Hepatocyte (in vitro differentiated cells): ENCODE measurements around the gene TMEM117. TPM values are rescaled to one million over a fixed set of nuclear protein-coding genes. Genes with fewer than 3 reads are reported as not detected.

Source experiments
- DNase-seq: peaks from one replicate; pipeline ENCODE4 v3.0.0-alpha.2; 2016; ENCODE audit warnings: low spot score
- H2AFZ ChIP-seq: fragments of 200-600 bp; sonication (generic); 2 replicates; pipeline ENCODE4 v1.6.0; 2016; ENCODE audit warnings: antibody characterized with exemption, mild to moderate bottlenecking
- H3K27ac ChIP-seq: fragments of 200-600 bp; sonication (generic); 2 replicates; pipeline ENCODE4 v1.5.1; 2016; ENCODE audit warnings: mild to moderate bottlenecking
- H3K27me3 ChIP-seq: fragments of 200-600 bp; sonication (generic); 2 replicates; pipeline ENCODE4 v1.6.1; 2016
- H3K36me3 ChIP-seq: fragments of 200-600 bp; sonication (generic); replicated peaks from 2 replicates; pipeline ENCODE4 v1.5.1; 2016; ENCODE audit warnings: low read depth; ENCODE audit not compliant: insufficient read depth
- H3K4me1 ChIP-seq: fragments of 200-600 bp; sonication (generic); 2 replicates; pipeline ENCODE4 v1.5.1; 2016; ENCODE audit warnings: mild to moderate bottlenecking, moderate library complexity; ENCODE audit not compliant: insufficient read depth
- H3K4me2 ChIP-seq: fragments of 200-600 bp; sonication (generic); 2 replicates; pipeline ENCODE4 v1.6.0; 2016
- H3K4me3 ChIP-seq: fragments of 200-600 bp; sonication (generic); 2 replicates; pipeline ENCODE4 v1.5.1; 2016; ENCODE audit warnings: mild to moderate bottlenecking
- H3K79me2 ChIP-seq: fragments of 200-600 bp; sonication (generic); 2 replicates; pipeline ENCODE4 v1.6.0; 2017; ENCODE audit warnings: mild to moderate bottlenecking
- H3K9me2 ChIP-seq: fragments of 200-600 bp; sonication (generic); replicated peaks from 2 replicates; pipeline ENCODE4 v1.6.0; 2017; ENCODE audit warnings: mild to moderate bottlenecking; ENCODE audit not compliant: insufficient read depth
- H3K9me3 ChIP-seq: fragments of 200-600 bp; sonication (generic); 2 replicates; pipeline ENCODE4 v1.5.1; 2016; ENCODE audit warnings: low read depth, mild to moderate bottlenecking
- H4K20me1 ChIP-seq: fragments of 200-600 bp; sonication (generic); 2 replicates; pipeline ENCODE4 v1.6.0; 2016; ENCODE audit warnings: mild to moderate bottlenecking; ENCODE audit not compliant: insufficient read depth, poor library complexity, severe bottlenecking
- EZH2 ChIP-seq: fragments of 200-600 bp; sonication (generic); IDR thresholded peaks from 2 replicates; pipeline ENCODE4 v1.6.1; 2016; ENCODE audit warnings: antibody characterized with exemption, mild to moderate bottlenecking, borderline replicate concordance
- EZH2phosphoT487 ChIP-seq: fragments of 200-600 bp; sonication (generic); IDR thresholded peaks from one replicate; pipeline ENCODE4 v1.6.1; 2018; ENCODE audit warnings: antibody characterized with exemption, mild to moderate bottlenecking, low read depth, moderate library complexity; ENCODE audit not compliant: unreplicated experiment, severe bottlenecking
- WGBS: methylation state at CpG from one replicate; pipeline ENCODE4 v1.1.6; 2016; ENCODE audit warnings: low lambda C conversion rate; ENCODE audit errors: missing lambda C conversion rate; 5-methylcytosine and 5-hydroxymethylcytosine counted together
- polyA plus RNA-seq: library from polyadenylated mRNA; unstranded; fragments of >200 nt; fragmentation: Nextera tagmentation; extraction: Ambion mirVana; gene quantifications from 2 replicates; pipeline ENCODE4 v1.2.1, GENCODE V29; 2016
- total RNA-seq: library from RNA; depleted of rRNA; stranded (reverse); fragments of >200 nt; gene quantifications from 2 replicates; pipeline ENCODE4 v1.2.3, GENCODE V29; 2014
- TF ChIP-seq, protein P1 (sequence below): fragments of 200-600 bp; sonication (generic); IDR thresholded peaks from 2 replicates; pipeline ENCODE4 v1.5.1; 2016; ENCODE audit warnings: antibody characterized with exemption, mild to moderate bottlenecking; ENCODE audit not compliant: poor library complexity

Gene TMEM117
- total and polyA plus RNA-seq, 2 experiments from 2014 or later = 12.4 to 47.1 TPM

DNA sequence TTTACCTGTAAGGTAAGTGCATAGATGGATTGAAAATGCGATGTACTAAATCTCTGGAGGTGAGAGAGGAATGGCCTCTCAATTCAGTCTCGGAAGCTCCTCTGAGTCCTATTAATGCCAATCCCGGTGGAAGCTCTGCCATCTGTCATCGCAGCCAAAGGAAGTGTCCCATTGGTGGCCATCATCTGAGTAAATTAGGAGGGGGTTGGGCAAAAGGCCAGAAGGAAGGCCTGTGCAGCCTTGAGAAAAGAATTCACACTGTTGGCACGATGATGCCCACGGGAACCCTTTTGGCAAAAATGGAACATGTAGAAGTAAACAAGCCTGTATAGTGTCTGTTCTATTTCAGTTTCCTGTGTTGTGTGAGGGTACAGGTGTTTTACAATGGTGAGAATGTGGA, 545.5 kb downstream of the TMEM117 start:
- no peak for TF ChIP-seq EZH2
- TF ChIP-seq, protein P1, sequence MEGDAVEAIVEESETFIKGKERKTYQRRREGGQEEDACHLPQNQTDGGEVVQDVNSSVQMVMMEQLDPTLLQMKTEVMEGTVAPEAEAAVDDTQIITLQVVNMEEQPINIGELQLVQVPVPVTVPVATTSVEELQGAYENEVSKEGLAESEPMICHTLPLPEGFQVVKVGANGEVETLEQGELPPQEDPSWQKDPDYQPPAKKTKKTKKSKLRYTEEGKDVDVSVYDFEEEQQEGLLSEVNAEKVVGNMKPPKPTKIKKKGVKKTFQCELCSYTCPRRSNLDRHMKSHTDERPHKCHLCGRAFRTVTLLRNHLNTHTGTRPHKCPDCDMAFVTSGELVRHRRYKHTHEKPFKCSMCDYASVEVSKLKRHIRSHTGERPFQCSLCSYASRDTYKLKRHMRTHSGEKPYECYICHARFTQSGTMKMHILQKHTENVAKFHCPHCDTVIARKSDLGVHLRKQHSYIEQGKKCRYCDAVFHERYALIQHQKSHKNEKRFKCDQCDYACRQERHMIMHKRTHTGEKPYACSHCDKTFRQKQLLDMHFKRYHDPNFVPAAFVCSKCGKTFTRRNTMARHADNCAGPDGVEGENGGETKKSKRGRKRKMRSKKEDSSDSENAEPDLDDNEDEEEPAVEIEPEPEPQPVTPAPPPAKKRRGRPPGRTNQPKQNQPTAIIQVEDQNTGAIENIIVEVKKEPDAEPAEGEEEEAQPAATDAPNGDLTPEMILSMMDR = no peak
- TF ChIP-seq EZH2phosphoT487 = no peak
- Histone ChIP-seq H3K4me3 (no peak overlapping the region), H3K27me3 (no peaks in the 10 kb centered on the region), H3K27ac (no peak overlapping the region), H3K4me2 (no peak overlapping the region), H3K79me2 (no peaks in the 10 kb centered on the region), H3K36me3 (peaks cover 4% of the 10 kb centered on the region), H2AFZ (no peak overlapping the region), H3K9me2 (no peaks in the 10 kb centered on the region), H4K20me1 (no peaks in the 10 kb centered on the region), H3K4me1 (no peaks in the 10 kb centered on the region), H3K9me3 (no peaks in the 10 kb centered on the region)
- DNase-seq = no peak
- whole genome bisulfite sequencing = 90% methylated on average over 6 of the region's 6 CpGs

DNA sequence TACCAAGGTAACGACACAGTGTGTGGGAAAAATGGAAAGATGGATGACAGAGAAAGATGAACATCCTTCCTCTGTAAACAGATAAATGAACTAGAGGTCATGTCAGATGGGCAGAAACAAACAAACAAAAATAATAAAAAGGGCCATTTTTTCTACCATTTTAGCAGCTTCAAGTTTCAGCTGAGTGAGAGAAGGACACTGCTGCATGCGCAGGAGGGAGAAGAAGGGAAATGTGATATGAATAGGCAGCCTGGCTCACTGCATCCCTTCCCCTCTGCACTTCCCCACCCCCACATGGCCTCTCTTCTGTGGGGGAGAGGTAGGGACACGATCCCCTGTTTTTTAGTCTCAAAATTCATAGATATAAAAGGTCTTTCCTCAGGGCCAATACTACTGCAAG, 548.3 kb downstream of the TMEM117 start:
- DNase-seq = no peak
- H3K4me1 ChIP-seq = no peaks in the 10 kb centered on the region

DNA sequence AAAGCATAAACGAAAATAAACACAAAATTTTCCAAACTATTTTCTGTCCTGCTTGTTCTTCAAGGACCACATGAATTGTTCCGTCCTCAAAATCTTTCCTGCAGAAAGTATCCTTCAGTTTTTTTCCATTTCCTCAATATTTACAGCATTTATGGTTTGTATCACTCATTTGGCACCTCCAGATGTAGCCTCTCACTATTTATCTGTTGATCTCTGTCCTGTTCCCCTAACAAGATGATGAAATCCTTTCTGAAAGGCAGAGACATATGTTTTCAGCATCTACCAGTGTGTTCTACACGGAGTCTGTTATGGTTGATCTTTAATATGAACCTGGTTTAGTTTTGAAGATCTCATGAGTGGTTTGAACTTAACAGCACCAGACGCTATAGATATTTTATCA, 550.1 kb downstream of the TMEM117 start:
- Histone ChIP-seq H3K36me3 (no peaks in the 10 kb centered on the region), H2AFZ (no peak overlapping the region), H3K27me3 (no peaks in the 10 kb centered on the region), H3K9me2 (no peaks in the 10 kb centered on the region), H3K4me3 (no peak overlapping the region), H4K20me1 (no peaks in the 10 kb centered on the region), H3K4me2 (no peak overlapping the region), H3K4me1 (no peaks in the 10 kb centered on the region), H3K79me2 (no peaks in the 10 kb centered on the region), H3K9me3 (no peaks in the 10 kb centered on the region), H3K27ac (no peak overlapping the region)
- TF ChIP-seq EZH2phosphoT487 = no peak
- TF ChIP-seq, protein P1 = no peak
- TF ChIP-seq EZH2 = no peak
- no peak for DNase-seq
- 68% methylated on average over 4 of the region's 4 CpGs for WGBS

More for the DNA sequence above, 548.3 kb downstream of the TMEM117 start:
- Histone ChIP-seq H3K4me2 (no peak overlapping the region), H3K36me3 (no peaks in the 10 kb centered on the region), H4K20me1 (no peaks in the 10 kb centered on the region), H2AFZ (no peak overlapping the region), H3K4me3 (no peak overlapping the region), H3K9me2 (no peaks in the 10 kb centered on the region), H3K9me3 (no peaks in the 10 kb centered on the region), H3K27me3 (no peaks in the 10 kb centered on the region), H3K27ac (no peak overlapping the region), H3K79me2 (no peaks in the 10 kb centered on the region)
- 62% methylated on average over 3 of the region's 3 CpGs for WGBS
- TF ChIP-seq EZH2phosphoT487 (no peak), EZH2 (no peak)
- TF ChIP-seq, protein P1 = no peak

DNA sequence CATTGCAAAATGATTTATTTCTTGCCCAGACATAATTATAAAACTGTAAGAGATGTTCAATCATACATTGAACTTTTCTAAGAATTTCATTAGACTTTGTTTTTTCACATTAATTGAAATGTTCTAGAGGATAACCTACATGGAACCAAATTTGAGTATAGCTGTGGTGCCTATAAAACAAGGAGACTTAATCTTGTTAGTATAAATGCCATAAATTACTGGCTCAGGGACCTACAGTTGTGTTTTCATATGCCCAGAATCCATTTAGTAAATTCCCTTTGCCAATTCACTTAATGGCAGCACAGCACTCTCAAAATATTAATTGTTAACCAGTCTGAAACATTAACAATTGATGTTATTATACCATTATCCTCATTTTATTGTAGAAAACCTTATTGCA, 551.7 kb downstream of the TMEM117 start:
- Histone ChIP-seq H2AFZ (no peak overlapping the region), H3K9me2 (no peaks in the 10 kb centered on the region), H3K9me3 (no peaks in the 10 kb centered on the region), H3K4me3 (no peak overlapping the region), H3K79me2 (no peaks in the 10 kb centered on the region), H3K4me1 (no peaks in the 10 kb centered on the region), H4K20me1 (no peaks in the 10 kb centered on the region), H3K36me3 (no peaks in the 10 kb centered on the region), H3K4me2 (no peak overlapping the region), H3K27me3 (no peaks in the 10 kb centered on the region), H3K27ac (no peak overlapping the region)
- no peak for TF ChIP-seq EZH2phosphoT487
- TF ChIP-seq, protein P1 = no peak
- TF ChIP-seq EZH2 = no peak
- no peak for DNase-seq
